Measurements from ENCODE around the gene MEIOC.
A peak's percentile ranks its signal among the peaks of the same experiment; 100 is the strongest.

The MEIOC gene

DNA sequence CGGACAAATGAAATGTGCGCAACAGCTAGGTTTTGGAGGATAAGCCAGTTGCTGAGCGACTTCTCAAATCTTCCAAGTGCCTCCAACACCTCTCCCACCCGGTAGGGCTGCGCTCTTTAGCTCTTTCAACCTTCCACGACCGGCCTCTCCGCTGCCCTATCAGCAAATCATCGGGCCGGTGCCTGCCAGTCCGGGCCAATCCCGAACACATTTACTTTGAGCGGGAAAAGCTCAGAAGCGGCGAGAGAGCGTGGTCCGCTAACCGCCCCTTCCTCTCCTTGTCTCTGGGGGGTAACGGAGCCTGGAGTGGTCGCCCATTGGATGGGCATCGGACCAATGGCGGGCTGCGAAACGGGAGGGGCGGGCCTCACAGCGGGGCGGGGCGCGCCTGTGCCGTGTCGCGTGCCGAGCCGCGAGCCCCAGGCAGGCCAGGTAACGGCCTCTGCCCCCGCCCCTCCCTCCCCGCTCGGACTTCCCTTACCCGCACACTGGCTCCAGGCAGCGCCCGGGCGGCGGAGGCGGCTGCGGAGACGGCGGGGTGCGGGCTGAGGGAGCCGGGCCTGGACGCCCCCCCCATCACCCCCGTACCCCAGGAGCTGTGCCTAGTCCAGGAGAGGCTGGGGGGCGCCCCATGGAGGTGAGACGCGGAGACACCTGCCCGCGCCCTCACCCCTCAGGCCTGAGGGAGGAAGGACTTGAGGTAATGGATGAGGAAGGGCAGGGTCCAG is at the start of gene MEIOC:
Gene MEIOC (plus strand): TSS at position 486 of the 728 bp plus-strand sequence. CDS start 146 bp downstream, at position 632.
- TF ChIP-seq CTCF (IDR thresholded peaks at IDR 0.05; ENCODE audit: insufficient read depth, low read depth, low read length, missing control alignments): no peak
- H3K4me3 ChIP-seq (ENCODE audit: low read depth, low read length): no peak within 1 kb of the TSS
- peak; percentile 15 for DNase-seq (ENCODE audit: low read depth)

GRCh38 chr17:44606658-44607057 is 49.6 kb upstream of the MEIOC start:
- no peak overlapping the region for H3K4me3 ChIP-seq (ENCODE audit: low read depth, low read length)
- TF ChIP-seq CTCF (IDR thresholded peaks at IDR 0.05; ENCODE audit: insufficient read depth, low read depth, low read length, missing control alignments): no peak
- DNase-seq (ENCODE audit: low read depth): no peak

DNA sequence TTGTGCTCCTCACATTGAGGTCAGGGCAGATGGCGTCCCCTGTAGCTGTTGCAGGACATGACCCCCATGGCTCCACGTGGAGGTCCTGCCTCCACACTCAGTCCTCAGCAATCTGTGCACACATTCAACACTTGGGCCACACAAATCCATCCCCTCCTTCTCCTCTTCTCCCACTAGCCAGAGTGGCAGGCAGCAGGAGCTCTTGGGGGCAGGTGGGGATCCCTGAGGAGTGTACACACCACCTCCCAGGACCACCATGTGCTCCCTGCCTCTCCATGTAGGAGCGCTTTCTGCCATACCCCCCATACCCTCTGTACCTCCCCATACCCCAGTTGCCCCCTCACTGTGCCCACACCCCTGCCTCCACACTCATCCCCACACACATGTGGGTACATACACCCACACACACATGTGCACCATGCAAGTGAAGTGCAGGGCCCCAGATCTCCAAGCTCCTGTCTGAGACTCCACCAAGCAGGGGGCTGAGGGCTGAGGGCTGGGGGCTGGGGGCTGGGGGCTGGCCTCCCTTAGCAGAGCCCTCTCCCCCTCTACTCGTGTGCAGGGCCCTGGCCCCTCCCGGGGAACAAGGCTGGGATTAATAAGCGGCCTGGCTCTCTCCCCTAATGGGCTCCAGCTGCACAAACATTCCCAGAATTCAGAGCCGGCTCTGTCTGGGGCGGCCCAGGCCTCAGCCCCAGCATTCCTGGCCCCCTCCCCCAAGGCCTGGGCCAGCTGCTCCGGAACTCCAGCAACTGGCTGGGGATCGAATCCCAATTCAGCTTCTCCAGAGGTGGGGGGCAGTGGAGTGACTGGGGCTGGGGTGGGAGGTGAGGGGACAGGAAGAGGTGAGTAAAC is 48.2 kb upstream of the MEIOC start:
- no peak overlapping the region for H3K4me3 ChIP-seq (ENCODE audit: low read depth, low read length)
- DNase-seq (ENCODE audit: low read depth): no peak
- no peak for TF ChIP-seq CTCF (IDR thresholded peaks at IDR 0.05; ENCODE audit: insufficient read depth, low read depth, low read length, missing control alignments)

DNA sequence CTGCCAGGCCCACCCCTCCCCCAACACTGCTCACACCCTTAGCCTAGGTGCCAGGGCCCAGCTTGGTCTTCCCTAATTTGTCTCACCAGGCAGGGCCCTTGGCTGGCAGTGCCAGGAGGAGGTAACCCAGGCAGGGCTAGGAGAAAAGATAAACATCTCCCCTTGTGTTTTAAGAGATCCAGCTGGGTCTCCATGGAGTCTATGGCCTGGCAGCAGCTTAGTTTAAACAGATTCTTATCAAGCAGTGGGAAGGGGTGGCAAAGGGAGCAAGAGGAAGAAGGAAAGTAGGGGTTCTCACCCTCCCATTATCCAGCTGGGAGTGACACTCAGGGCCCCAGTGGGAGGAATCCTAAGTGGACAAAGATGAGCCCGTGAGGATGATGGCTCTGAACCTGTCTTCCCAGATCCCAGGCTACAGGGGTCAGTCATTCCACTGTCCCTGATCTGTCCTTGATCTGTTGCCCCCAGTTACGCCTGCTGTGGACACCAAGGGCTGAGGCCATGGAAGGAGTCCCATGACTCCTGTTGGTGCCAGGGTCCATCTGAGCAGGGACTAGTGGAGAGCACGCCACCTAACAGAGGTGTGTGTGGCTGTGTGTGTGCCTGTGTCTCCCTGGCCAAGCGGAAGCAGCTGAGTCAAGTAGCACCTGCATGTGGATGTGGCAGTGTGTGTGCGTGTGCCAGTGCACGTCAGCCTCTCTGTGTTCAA is 47.4 kb upstream of the MEIOC start:
- no peak overlapping the region for H3K4me3 ChIP-seq (ENCODE audit: low read depth, low read length)
- no peak for TF ChIP-seq CTCF (IDR thresholded peaks at IDR 0.05; ENCODE audit: insufficient read depth, low read depth, low read length, missing control alignments)
- DNase-seq (ENCODE audit: low read depth): no peak

GRCh38 chr17:44610331-44610730 is 45.9 kb upstream of the MEIOC start:
- no peak overlapping the region for H3K4me3 ChIP-seq (ENCODE audit: low read depth, low read length)
- no peak for DNase-seq (ENCODE audit: low read depth)
- no peak for TF ChIP-seq CTCF (IDR thresholded peaks at IDR 0.05; ENCODE audit: insufficient read depth, low read depth, low read length, missing control alignments)

- TF ChIP-seq CTCF (IDR thresholded peaks at IDR 0.05; ENCODE audit: insufficient read depth, low read depth, low read length, missing control alignments): no peak
- no peak for DNase-seq (ENCODE audit: low read depth)
Observed at GRCh38 chr17:44610871-44611270, 45.4 kb upstream of the MEIOC start.

More at GRCh38 chr17:44610871-44611270, 45.4 kb upstream of the MEIOC start:
- no peak overlapping the region for H3K4me3 ChIP-seq (ENCODE audit: low read depth, low read length)

Measured in GM12865 (cell line).